Liver (tissue), 3 donors: ENCODE results near the gene POGZ.

Experiments used
- CTCF ChIP-seq: fragments of 150-350 bp; IDR thresholded peaks from 2 replicates; pipeline ENCODE4 v1.5.1; 2017; ENCODE audit warnings: improper control_type of control experiment, low read depth, low read length; ENCODE audit not compliant: missing input control
- EGR1 ChIP-seq, 2 donors: IDR thresholded peaks; 2 replicates each; pipeline ENCODE4 v1.6.1; 2016 to 2018; ENCODE audit warnings: antibody characterized with exemption in 2 of 2, low read depth in 2 of 2
- GABPA ChIP-seq, 2 donors: IDR thresholded peaks in 1 of 2; conservative IDR thresholded peaks in 1 of 2; 2 replicates each; pipeline ENCODE4 v1.6.1; 2016; ENCODE audit warnings: antibody characterized with exemption in 2 of 2, mild to moderate bottlenecking in 1 of 2, moderate library complexity in 1 of 2
- HNF4A ChIP-seq, 2 donors: conservative IDR thresholded peaks; 2 replicates each; pipeline ENCODE4 v1.6.1; 2016; ENCODE audit warnings: antibody characterized with exemption in 2 of 2, mild to moderate bottlenecking in 2 of 2
- JUND ChIP-seq, 2 donors: IDR thresholded peaks; 2 replicates each; pipeline ENCODE4 v1.6.1; 2016; ENCODE audit warnings: antibody characterized with exemption in 2 of 2
- MAX ChIP-seq: IDR thresholded peaks from 2 replicates; pipeline ENCODE4 v1.6.1; 2016; ENCODE audit warnings: antibody characterized with exemption
- RAD21 ChIP-seq, 2 donors: IDR thresholded peaks; 2 replicates each; pipeline ENCODE4 v1.6.1; 2016; ENCODE audit warnings: antibody characterized with exemption in 2 of 2, mild to moderate bottlenecking in 2 of 2
- REST ChIP-seq: IDR thresholded peaks from 2 replicates; pipeline ENCODE4 v1.6.1; 2016; ENCODE audit warnings: antibody characterized with exemption, mild to moderate bottlenecking
- TAF1 ChIP-seq: conservative IDR thresholded peaks from 2 replicates; pipeline ENCODE4 v1.6.1; 2016; ENCODE audit warnings: antibody characterized with exemption, mild to moderate bottlenecking
- YY1 ChIP-seq: IDR thresholded peaks from 2 replicates; pipeline ENCODE4 v1.6.1; 2016; ENCODE audit warnings: antibody characterized with exemption, mild to moderate bottlenecking
- ZBTB33 ChIP-seq: IDR thresholded peaks from 2 replicates; pipeline ENCODE4 v1.6.1; 2016; ENCODE audit warnings: antibody characterized with exemption
- donor health status: healthy.
- donor health status: healthy.

GRCh38 chr1:151504252-151504651, 45.0 kb upstream of the POGZ start:
- no peak for TF ChIP-seq TAF1
- TF ChIP-seq CTCF, result no peak
- no peak for TF ChIP-seq YY1
- no peak for TF ChIP-seq MAX
- TF ChIP-seq GABPA (IDR thresholded peaks at IDR 0.05 in 1 of 2, conservative IDR thresholded peaks at IDR 0.05 in 1 of 2), result no peak
- no peak for TF ChIP-seq RAD21 (IDR thresholded peaks at IDR 0.05)
- TF ChIP-seq REST, result no peak
- no peak for TF ChIP-seq JUND (IDR thresholded peaks at IDR 0.05)
- TF ChIP-seq EGR1 (IDR thresholded peaks at IDR 0.05; ENCODE audit: low read depth in 2 of 2), result no peak
- TF ChIP-seq ZBTB33, result no peak
- no peak for TF ChIP-seq HNF4A (conservative IDR thresholded peaks at IDR 0.05)
